Endothelial cell of umbilical vein (primary cell): ENCODE data around the gene GABPB2. TPM values are rescaled to one million over a fixed set of nuclear protein-coding genes. Genes with fewer than 3 reads are reported as not detected.

Source experiments
- BruUV-seq: library from RNA; stranded (reverse); fragments of 400-500 nt; replicated peaks from 2 replicates; lab custom pipeline; 2021; lab: Mats Ljungman, UMichigan
- CTCF ChIA-PET: fragments of 300-600, 350-600 bp; sonication (Branson Sonifier 250); formaldehyde crosslinking; loops from one replicate; lab custom pipeline; 2021; ENCODE audit warnings: antibody characterized with exemption, inconsistent platforms; lab: Charles Lee
- POLR2A ChIA-PET: fragments of 300-600, 350-600 bp; sonication (Branson Sonifier 250); formaldehyde crosslinking; loops from one replicate; lab custom pipeline; 2021; ENCODE audit warnings: antibody characterized with exemption, inconsistent platforms; lab: Charles Lee
- DNase-seq: peaks from one replicate; pipeline ENCODE4 v3.0.0-alpha.2; 2011; ENCODE audit warnings: low read depth, low spot score
- FAIRE-seq: peaks from 2 replicates; lab custom pipeline; 2011; peaks lifted over from hg19 to GRCh38; lab: Jason Lieb, UNC
- H2AFZ ChIP-seq: 2 replicates; pipeline ENCODE4 v1.6.0; 2012; ENCODE audit warnings: low read depth, low read length, control low read depth, inconsistent platforms
- H3K27ac ChIP-seq: 2 replicates; pipeline ENCODE4 v1.5.1; 2011; ENCODE audit warnings: low read depth, mild to moderate bottlenecking, control low read depth, low read length, moderate library complexity; ENCODE audit not compliant: insufficient read depth
- H3K27me3 ChIP-seq, 2 experiments: 2 replicates each; pipeline versions ENCODE4 v1.6.0 to v1.6.1; 2011; ENCODE audit warnings: low read length in 2 of 2, mixed read lengths in 1 of 2; ENCODE audit not compliant: control insufficient read depth in 2 of 2, insufficient read depth in 2 of 2
- H3K36me3 ChIP-seq, 2 experiments: 2 replicates in 1 of 2; 3 replicates in 1 of 2; pipeline ENCODE4 v1.5.1; 2011; ENCODE audit warnings: low read length in 2 of 2, mild to moderate bottlenecking in 1 of 2, moderate library complexity in 1 of 2; ENCODE audit not compliant: control insufficient read depth in 2 of 2, insufficient read depth in 2 of 2; ENCODE audit errors: extremely low read depth in 1 of 2
- H3K4me1 ChIP-seq: 3 replicates; pipeline ENCODE4 v1.5.1; 2011; ENCODE audit warnings: mild to moderate bottlenecking, low read length; ENCODE audit not compliant: control insufficient read depth, insufficient read depth; ENCODE audit errors: extremely low read depth
- H3K4me2 ChIP-seq: 2 replicates; pipeline ENCODE4 v1.6.1; 2011; ENCODE audit warnings: low read length, control low read depth, mixed read lengths; ENCODE audit not compliant: insufficient read depth
- H3K4me3 ChIP-seq, 3 experiments: fragments of 200-600 bp in 1 of 3; sonication (generic), shearing (Covaris generic) in 1 of 3; replicated peaks in 1 of 3; 2 replicates each; pipeline ENCODE4 v1.5.1; 2011 to 2016; ENCODE audit warnings: control low read depth in 3 of 3, low read length in 3 of 3, mild to moderate bottlenecking in 2 of 3, inconsistent platforms in 1 of 3, low read depth in 1 of 3, moderate library complexity in 1 of 3; ENCODE audit not compliant: insufficient read depth in 1 of 3
- H3K79me2 ChIP-seq: 2 replicates; pipeline ENCODE4 v1.6.0; 2012; ENCODE audit warnings: low read length, inconsistent platforms; ENCODE audit not compliant: control insufficient read depth, insufficient read depth
- H3K9ac ChIP-seq: replicated peaks from 2 replicates; pipeline ENCODE3; 2011; ENCODE audit warnings: low read length, control low read depth; ENCODE audit not compliant: insufficient read depth; ENCODE audit errors: extremely low read depth
- H3K9me1 ChIP-seq: replicated peaks from 3 replicates; pipeline ENCODE4 v1.6.0; 2011; ENCODE audit warnings: mild to moderate bottlenecking, low read length; ENCODE audit not compliant: control insufficient read depth, insufficient read depth; ENCODE audit errors: extremely low read depth
- H3K9me3 ChIP-seq: replicated peaks from 2 replicates; pipeline ENCODE4 v1.5.1; 2012; ENCODE audit warnings: low read length, inconsistent platforms; ENCODE audit not compliant: control insufficient read depth, insufficient read depth
- H4K20me1 ChIP-seq: replicated peaks from 2 replicates; pipeline ENCODE3; 2011; ENCODE audit warnings: mild to moderate bottlenecking, low read length; ENCODE audit not compliant: control insufficient read depth, insufficient read depth; ENCODE audit errors: extremely low read depth
- CTCF ChIP-seq, 2 donors: IDR thresholded peaks; 1 replicate in 1 of 2; 2 replicates in 1 of 2; pipeline ENCODE4 v1.5.1; 2011; ENCODE audit warnings: low read length in 2 of 2, mild to moderate bottlenecking in 2 of 2, moderate library complexity in 2 of 2, control low read depth in 1 of 2, inconsistent platforms in 1 of 2, low read depth in 1 of 2; ENCODE audit not compliant: insufficient read depth in 1 of 2; ENCODE audit errors: extremely low read depth in 1 of 2
- EZH2 ChIP-seq: IDR thresholded peaks from 2 replicates; pipeline ENCODE4 v1.6.1; 2012; ENCODE audit warnings: borderline replicate concordance, low read depth, mild to moderate bottlenecking, moderate library complexity, low read length, inconsistent platforms; ENCODE audit not compliant: severe bottlenecking
- FOS ChIP-seq: IDR thresholded peaks from 2 replicates; pipeline ENCODE4 v1.6.1; 2011; ENCODE audit warnings: mild to moderate bottlenecking, low read length, moderate library complexity, borderline replicate concordance; ENCODE audit not compliant: insufficient read depth
- GATA2 ChIP-seq: IDR thresholded peaks from 2 replicates; pipeline ENCODE4 v1.7.0; 2011; ENCODE audit warnings: low read depth, mild to moderate bottlenecking, moderate library complexity, mixed read lengths, low read length; ENCODE audit not compliant: insufficient read length, insufficient read depth
- JUN ChIP-seq: IDR thresholded peaks from 2 replicates; pipeline ENCODE4 v1.6.1; 2011; ENCODE audit warnings: borderline replicate concordance, low read depth; ENCODE audit not compliant: insufficient read length, insufficient read depth
- MAX ChIP-seq: IDR thresholded peaks from 2 replicates; pipeline ENCODE4 v1.6.1; 2011; ENCODE audit not compliant: insufficient read depth, insufficient read length
- MYC ChIP-seq: IDR thresholded peaks from one replicate; pipeline ENCODE4 v1.6.1; 2011; ENCODE audit warnings: mild to moderate bottlenecking, low read depth, low read length
- POLR2A ChIP-seq: IDR thresholded peaks from 2 replicates; pipeline ENCODE4 v1.6.1; 2012; ENCODE audit warnings: low read depth, mild to moderate bottlenecking, control low read depth, low read length
- POLR2AphosphoS5 ChIP-seq: IDR thresholded peaks from 2 replicates; pipeline ENCODE4 v1.6.1; 2012; ENCODE audit warnings: low read depth, mild to moderate bottlenecking, control low read depth, low read length, moderate library complexity; ENCODE audit not compliant: insufficient read depth
- dilution Hi-C: fragments of 300-500 bp; cut with MboI; formaldehyde crosslinking; loops from one replicate; pipeline ENCODE4 v1.15.0; 2019; ENCODE audit warnings: low sequenced_read_pairs; ENCODE audit not compliant: extremely low pct_ligation_motif_present
- intact Hi-C: fragments of 100-400 bp; cut with micrococcal nuclease; formaldehyde crosslinking; loops from one replicate; pipeline ENCODE4 v1.10.0; 2022
- polyA plus RNA-seq, 4 experiments: library from polyadenylated mRNA; depleted of rRNA in 3 of 4; stranded (reverse) in 3 of 4; unstranded in 1 of 4; fragments of >200 nt; gene quantifications; 2 replicates each; pipeline versions ENCODE4 v1.2.1 to v1.2.3, GENCODE V29; 2011 to 2012; ENCODE audit warnings: missing spikeins in 1 of 4
- total RNA-seq: library from RNA; stranded (reverse); gene quantifications from 2 replicates; pipeline ENCODE4 v1.2.3, GENCODE V29; 2021

Gene GABPB2
- total and polyA plus RNA-seq, 2 donors (not counting 3 experiments of a cell fraction or from before 2014, with no cell fraction given): 2.6 to 4.3 TPM

GRCh38 chr1:151113877-151114276 is 43.3 kb downstream of the GABPB2 start:
- H3K4me2 ChIP-seq: no peak overlapping the region
- FAIRE-seq: no peak
- H3K4me3 ChIP-seq: no peak overlapping the region
- no peak for TF ChIP-seq EZH2
- no peak for TF ChIP-seq MAX
- no peak for TF ChIP-seq CTCF (IDR thresholded peaks at IDR 0.05; ENCODE audit: extremely low read depth in 1 of 2, insufficient read depth in 1 of 2, low read depth in 1 of 2, low read length in 2 of 2)
- no peak for TF ChIP-seq FOS
- TF ChIP-seq POLR2A: no peak
- no peak for TF ChIP-seq GATA2
- TF ChIP-seq POLR2AphosphoS5: no peak
- TF ChIP-seq MYC: no peak
- no peak for TF ChIP-seq JUN
- BruUV-seq: no TSS peak
- ChIA-PET CTCF (interaction anchor here (3.6 kb wide), 1 partner anchor 14 kb away, joined by 22 read pairs; no protein-coding TSS in a partner anchor), POLR2A (interaction anchor here (0.6 kb wide), 1 partner anchor 56 kb away, joined by 3 read pairs; no protein-coding TSS in a partner anchor)
- H3K27me3 ChIP-seq: no peaks in the 10 kb centered on the region
- no peaks in the 10 kb centered on the region for H3K9me3 ChIP-seq
- H4K20me1 ChIP-seq: no peaks in the 10 kb centered on the region
- no peak overlapping the region for H2AFZ ChIP-seq
- H3K9me1 ChIP-seq: no peaks in the 10 kb centered on the region
- no peak for DNase-seq
- no peak overlapping the region for H3K27ac ChIP-seq
- H3K4me1 ChIP-seq: no peaks in the 10 kb centered on the region
- no peaks in the 10 kb centered on the region for H3K79me2 ChIP-seq
- intact Hi-C loops: no loop called here
- no peak overlapping the region for H3K9ac ChIP-seq
- H3K36me3 ChIP-seq: no peaks in the 10 kb centered on the region
- dilution Hi-C loops: no loop called here
